Measurements from ENCODE around the gene CRABP2.

The CRABP2 gene

DNA sequence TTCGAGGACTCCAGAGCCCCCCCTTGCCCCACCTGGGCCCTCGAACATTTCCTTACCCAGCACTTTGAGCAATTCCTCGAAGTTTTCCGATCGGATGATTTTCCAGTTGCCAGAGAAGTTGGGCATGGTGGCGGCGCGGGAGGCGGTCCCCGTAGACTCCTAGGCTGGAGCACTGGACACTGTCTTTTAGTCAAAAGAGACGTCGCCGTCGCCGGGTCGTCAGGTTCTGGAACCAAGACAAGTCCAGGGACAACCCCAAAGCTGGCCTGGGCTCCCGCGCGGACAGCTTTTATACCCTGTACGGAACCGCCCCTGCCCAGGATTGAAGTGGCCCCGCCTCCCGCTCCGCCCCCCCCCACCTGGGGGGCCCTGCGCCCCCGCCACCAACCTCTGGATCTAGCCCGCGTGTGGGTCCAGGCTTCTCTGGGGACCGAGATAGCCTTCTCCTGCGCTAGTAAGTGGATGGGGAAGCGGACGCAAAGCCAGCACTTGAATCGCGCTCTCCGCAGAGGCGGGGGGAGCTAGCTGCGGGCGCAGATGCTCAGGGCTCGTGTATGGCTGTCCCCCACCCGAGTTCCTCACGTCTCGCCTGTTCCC is at the start of gene CRABP2:
Gene CRABP2, minus strand, starts transcription at position 263 of the 597 bp plus-strand sequence. Its CDS starts 137 bp downstream, at position 126.
- DNase-seq (ENCODE audit: low read depth in 2 of 2) = no peak

GRCh38 chr1:156754219-156754618 is 48.8 kb upstream of the CRABP2 start:
- no peak for DNase-seq (ENCODE audit: low read depth in 2 of 2)

DNA sequence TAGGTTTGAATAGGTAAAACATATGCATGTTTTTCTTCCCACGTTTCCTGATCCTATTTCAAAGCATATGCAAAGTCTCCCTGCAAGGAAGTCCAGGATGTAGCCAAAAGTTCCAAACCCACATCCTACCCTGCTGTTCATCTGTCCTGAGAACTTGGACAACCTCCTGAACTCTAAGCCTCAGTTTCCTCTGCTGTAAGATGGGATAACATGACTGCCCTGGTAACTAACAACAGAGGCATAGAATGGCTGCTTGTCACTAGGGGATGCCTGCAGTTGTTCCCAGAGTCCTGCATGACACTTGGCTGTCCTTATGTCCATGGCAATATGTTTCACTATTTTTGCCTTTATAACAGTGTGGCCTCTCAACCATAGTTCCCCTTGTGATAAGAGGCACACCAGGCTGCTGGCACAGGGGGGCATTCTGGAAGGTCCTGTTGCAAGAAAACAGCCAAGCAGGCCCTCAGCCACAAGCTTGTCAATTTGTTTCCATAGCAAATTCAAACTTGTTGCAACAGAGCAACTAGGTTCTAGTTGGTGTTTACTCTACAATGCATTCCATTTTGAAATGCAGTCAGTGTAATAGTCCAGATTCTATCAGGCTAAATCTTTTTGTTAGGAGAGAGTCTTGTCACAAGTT is 47.6 kb upstream of the CRABP2 start:
- no peak for DNase-seq (ENCODE audit: low read depth in 2 of 2)

DNA sequence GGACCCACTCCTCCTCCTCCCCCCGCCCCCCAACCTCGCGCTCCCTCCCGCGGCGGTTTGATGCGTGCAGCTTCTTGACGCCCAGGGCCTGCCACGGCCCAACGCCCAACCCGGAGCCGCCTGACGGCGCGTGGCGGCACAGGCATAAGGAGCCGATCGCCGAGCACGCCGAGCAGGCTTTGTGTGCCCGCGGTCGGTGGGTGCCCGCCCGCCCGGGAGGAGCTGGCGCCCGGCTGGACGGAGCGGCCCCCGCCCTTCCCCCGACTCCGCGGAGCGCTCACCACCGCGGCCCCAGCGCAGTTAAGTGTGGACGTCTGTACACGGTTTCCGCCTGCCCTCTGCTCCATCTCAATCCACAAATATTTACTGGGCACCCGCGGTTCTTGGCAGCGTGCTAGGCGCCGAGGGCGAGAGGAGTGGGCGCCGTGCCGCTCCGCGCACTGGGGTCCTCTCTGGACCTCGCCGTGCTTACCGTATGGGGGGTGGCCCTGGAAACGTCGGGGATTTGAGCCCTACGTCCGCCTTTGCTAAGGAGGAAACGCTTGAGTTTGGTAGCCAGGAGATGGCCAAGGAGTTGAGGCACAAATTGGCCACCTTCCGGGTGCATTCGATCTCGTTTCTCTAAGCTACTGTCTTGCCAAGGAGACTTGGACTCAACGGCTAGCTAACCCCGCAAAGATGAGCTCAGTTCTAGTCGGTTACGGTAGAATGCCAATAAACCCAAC is 46.5 kb upstream of the CRABP2 start:
- peak; percentile 96 for DNase-seq (ENCODE audit: low read depth in 2 of 2)

- no peak for DNase-seq (ENCODE audit: low read depth in 2 of 2)
Observed at GRCh38 chr1:156751451-156751756, 46.0 kb upstream of the CRABP2 start, which contains the start of gene HDGF. Gene HDGF, minus strand, starts transcription at chr1:156751675. Its CDS starts 246 bp downstream, at chr1:156751429.

DNA sequence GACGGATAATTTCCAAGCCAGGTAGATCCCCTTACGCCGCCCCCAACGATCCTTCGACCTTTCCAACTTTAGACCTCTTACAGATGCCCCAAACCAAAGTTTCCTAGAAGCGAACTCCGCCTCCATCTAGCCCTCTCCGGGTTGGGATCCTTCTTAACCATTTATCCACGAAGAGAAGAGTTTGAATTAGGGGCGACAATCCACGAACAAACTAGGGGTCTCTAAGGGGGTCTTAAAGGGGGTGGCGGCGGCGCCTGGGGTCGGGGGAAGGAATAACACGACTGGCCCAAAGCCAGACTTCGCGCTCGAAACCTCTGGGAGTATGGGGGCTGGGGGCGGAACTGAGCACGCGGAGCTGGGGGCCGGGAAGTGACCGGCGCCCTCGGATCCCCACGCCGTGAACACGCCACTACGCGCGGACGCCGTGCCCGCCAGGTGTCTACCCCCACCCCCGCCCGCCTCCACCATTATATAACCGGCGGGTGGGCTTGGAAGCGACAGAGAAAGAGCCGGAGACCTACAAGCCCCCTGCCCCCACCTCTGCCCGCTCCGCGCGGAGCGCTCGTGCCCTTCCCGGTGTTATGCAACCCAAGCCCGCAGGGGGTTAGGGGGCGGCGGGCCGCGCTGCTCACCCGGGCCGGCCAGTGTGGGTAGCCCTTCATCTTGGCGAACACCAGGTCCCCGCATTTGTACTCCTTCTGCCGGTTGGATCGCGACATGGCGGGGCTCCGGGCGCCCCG is 45.5 kb upstream of the CRABP2 start:
- no peak for DNase-seq (ENCODE audit: low read depth in 2 of 2)

- DNase-seq (ENCODE audit: low read depth in 2 of 2) = peak in 1 of 2 donors; percentile 56
Observed at GRCh38 chr1:156750191-156750672, 44.8 kb upstream of the CRABP2 start.

GRCh38 chr1:156749419-156750118 is 44.2 kb upstream of the CRABP2 start:
- DNase-seq (ENCODE audit: low read depth in 2 of 2) = no peak

DNA sequence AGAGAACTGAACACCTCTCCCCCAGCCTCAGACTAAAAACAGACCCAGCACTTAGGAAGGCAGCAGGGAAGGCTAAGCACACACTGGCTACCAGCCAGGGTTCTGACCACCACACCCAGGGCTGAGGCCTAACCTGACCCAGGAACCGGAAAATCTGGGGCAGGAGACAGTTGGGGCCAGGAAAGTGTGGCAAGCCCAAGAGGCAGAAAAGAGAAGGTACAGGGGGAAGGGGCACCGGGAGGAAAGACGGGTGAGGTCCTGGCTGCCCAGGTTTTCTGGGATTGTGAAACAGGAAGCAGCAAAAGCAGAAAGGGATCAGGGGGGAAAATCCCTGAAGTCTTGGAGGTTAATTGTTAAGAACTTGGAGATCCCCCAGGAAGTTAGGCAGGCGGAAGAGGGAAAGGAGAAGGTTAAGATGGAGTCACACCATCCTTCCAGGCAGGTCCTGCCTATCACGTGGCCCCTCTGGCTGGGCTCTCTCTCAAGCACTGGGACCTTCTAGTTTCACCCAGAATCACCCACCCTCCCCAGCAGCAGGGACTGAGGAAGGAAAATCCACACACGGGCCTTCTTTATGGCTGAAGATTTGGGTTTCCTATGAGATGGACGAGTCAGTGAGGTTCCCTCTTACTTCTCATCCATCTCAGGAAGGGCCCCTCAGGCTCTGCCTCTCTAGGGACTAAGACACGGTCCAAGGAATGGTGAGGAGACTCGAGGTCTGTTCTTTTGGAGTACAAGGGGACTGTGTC is 43.5 kb upstream of the CRABP2 start:
- no peak for DNase-seq (ENCODE audit: low read depth in 2 of 2)

GRCh38 chr1:156747742-156748669 is 42.6 kb upstream of the CRABP2 start:
- DNase-seq (ENCODE audit: low read depth in 2 of 2) = no peak

DNA sequence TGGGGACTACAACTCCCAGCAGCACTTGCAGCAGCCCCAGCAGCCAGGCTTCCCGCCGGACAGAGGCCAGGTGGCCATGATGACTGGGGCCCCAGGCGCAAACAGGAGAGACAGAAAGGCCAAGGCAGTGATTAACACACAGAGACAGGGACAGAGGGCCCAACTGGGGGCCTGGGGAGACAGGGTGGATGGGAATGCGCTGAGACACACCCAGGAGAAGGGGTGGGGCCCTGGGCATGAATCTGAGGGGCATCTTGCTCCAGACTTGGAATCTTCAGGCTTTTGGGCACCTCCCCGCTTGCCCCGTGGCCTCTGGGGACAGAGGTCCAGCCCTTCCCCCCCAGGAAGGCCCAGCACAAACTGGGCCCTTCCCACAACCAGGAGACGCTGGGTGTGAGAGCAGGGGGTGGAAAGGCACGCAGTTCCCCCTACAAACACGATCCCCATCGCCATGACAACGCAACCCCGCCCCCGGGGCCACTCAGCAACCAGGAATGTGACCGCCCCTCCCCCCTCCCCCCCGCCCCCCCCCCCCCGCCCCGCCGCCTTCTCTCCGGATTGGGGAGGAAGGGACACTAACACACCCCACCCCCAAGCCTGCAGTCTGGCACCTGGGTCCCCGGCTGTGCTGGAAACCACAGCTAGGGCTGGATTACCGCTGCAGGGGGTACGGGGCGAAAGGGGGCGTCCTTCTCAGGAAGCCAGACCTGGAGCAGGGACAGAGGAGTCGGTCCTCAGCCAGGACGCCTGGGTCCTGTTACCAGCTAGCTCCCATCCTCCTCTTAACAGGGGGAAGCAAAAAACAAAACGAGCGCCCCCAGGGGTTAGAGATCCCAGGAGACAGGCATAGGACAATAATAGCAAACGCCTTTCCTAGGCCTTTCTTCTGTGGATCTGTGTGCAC is 41.6 kb upstream of the CRABP2 start:
- DNase-seq (ENCODE audit: low read depth in 2 of 2) = peak in 1 of 2 donors; percentile 56

GRCh38 chr1:156746406-156746727 is 41.0 kb upstream of the CRABP2 start:
- DNase-seq (ENCODE audit: low read depth in 2 of 2) = no peak

DNA sequence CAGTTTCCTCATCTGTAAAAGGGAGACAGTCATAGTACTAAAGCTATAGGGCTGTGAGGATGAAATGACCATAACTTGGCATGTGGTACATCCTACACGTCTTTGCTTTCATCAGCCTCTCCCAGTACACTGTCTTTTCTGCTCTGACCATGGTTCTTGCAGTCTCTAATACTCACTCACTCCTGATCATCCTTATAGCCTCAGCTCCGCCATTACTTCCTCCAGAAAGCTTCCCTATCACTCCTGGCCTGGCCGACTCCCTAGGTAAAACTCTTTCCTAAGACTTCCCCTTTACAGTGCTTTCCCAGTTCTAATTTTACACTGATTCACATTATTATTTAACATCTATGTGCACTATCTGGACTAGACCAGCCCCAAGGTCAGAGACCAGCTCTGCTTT is 40.5 kb upstream of the CRABP2 start:
- DNase-seq (ENCODE audit: low read depth in 2 of 2) = no peak

GRCh38 chr1:156744786-156745419 is 39.5 kb upstream of the CRABP2 start:
- DNase-seq (ENCODE audit: low read depth in 2 of 2) = no peak

- no peak for DNase-seq (ENCODE audit: low read depth in 2 of 2)
Observed at GRCh38 chr1:156744344-156744743, 39.0 kb upstream of the CRABP2 start.

GRCh38 chr1:156743367-156744302 is 38.3 kb upstream of the CRABP2 start:
- no peak for DNase-seq (ENCODE audit: low read depth in 2 of 2)

- DNase-seq (ENCODE audit: low read depth in 2 of 2) = no peak
Observed at GRCh38 chr1:156742801-156743200, 37.4 kb upstream of the CRABP2 start.

Data from stimulated activated CD8-positive, alpha-beta memory T cell treated with anti-CD3 and anti-CD28 coated beads, Interleukin-2, amount 100 ng/mL, for 48 hours (primary cell).